ENCODE data around the gene NDUFA9. TPM values are rescaled to one million over a fixed set of nuclear protein-coding genes. Genes with fewer than 3 reads are reported as not detected.

The NDUFA9 gene
- total RNA-seq = 29.4 and 85.1 TPM in 2 replicates

GRCh38 chr12:4648501-4649357, at the start of gene NDUFA9, which contains the start of gene AKAP3:
NDUFA9 (plus strand) TSS chr12:4649114; CDS start chr12:4649127, 13 bp downstream.
AKAP3 (minus strand) TSS chr12:4649051; CDS start chr12:4638196, 10,855 bp downstream.

Other genes starting within 250 kb of the NDUFA9 start
- not detected in 2 replicates for gene FGF6, start 203.3 kb upstream of the NDUFA9 start, total RNA-seq
- gene RAD51AP1, start 110.2 kb upstream of the NDUFA9 start, total RNA-seq = 4.9 and 12.3 TPM in 2 replicates
- 59.9 and 62.3 TPM in 2 replicates for gene DYRK4, start 86.9 kb upstream of the NDUFA9 start, total RNA-seq
- 0.26 and 5.2 TPM in 2 replicates for gene AKAP3, start 63 bp upstream of the NDUFA9 start, total RNA-seq
- under 0.01 and 0.26 TPM in 2 replicates for gene GALNT8, start 71.3 kb downstream of the NDUFA9 start, total RNA-seq